ENCODE data around the gene GLYATL1.

GLYATL1 gene

GRCh38 chr11:58928107-58928499 lies 11.2 kb upstream of the GLYATL1 start:
- TF ChIP-seq POLR2AphosphoS5 (IDR thresholded peaks at IDR 0.05; ENCODE audit: low read depth) (no peak), GABPA (IDR thresholded peaks at IDR 0.05; ENCODE audit: low read depth) (no peak), CTCF (IDR thresholded peaks at IDR 0.05; ENCODE audit: insufficient read depth, low read length) (no peak), REST (IDR thresholded peaks at IDR 0.05; ENCODE audit: insufficient replicate concordance, low read depth) (no peak), SPI1 (IDR thresholded peaks at IDR 0.05; ENCODE audit: borderline replicate concordance, low read depth) (no peak)
- DNase-seq (ENCODE audit: low read depth in 1 of 2, low spot score in 1 of 2), result no peak

DNA sequence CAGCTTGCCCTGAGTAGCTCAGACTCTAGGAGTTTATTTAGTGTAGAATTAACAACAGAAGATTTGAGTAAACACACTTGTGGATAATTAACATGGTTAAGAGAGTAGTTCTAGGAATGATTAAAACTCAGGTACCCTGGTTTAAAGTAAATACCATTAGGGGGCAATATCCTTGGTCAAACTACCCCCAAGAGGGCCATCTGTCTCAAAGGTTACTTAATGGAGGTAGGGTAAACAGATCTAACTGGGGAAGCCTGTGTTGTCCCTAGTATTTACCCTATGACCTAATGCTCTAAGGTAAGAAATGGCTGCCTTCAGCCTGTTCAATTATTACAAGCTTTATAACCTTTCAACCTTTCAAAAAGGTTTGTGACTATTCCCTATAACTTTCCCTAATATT lies 10.6 kb upstream of the GLYATL1 start:
- no peak for DNase-seq (ENCODE audit: low read depth in 1 of 2, low spot score in 1 of 2)
- H3K27ac ChIP-seq (replicated peaks), result no peak overlapping the region
- no peak for TF ChIP-seq SPI1 (IDR thresholded peaks at IDR 0.05; ENCODE audit: borderline replicate concordance, low read depth)
- TF ChIP-seq CTCF (IDR thresholded peaks at IDR 0.05; ENCODE audit: insufficient read depth, low read length), result no peak
- no peak for TF ChIP-seq GABPA (IDR thresholded peaks at IDR 0.05; ENCODE audit: low read depth)
- TF ChIP-seq POLR2AphosphoS5 (IDR thresholded peaks at IDR 0.05; ENCODE audit: low read depth), result no peak
- no peak for TF ChIP-seq REST (IDR thresholded peaks at IDR 0.05; ENCODE audit: insufficient replicate concordance, low read depth)

More at GRCh38 chr11:58928107-58928499, 11.2 kb upstream of the GLYATL1 start:
- H3K4me3 ChIP-seq (replicated peaks; ENCODE audit: insufficient read depth, low read length), result no peak overlapping the region
- no peaks in the 10 kb centered on the region for H3K27me3 ChIP-seq (ENCODE audit: insufficient read depth, poor library complexity, severe bottlenecking)
- no peak overlapping the region for H3K27ac ChIP-seq (replicated peaks)

GRCh38 chr11:58930926-58931325 lies 8.4 kb upstream of the GLYATL1 start:
- DNase-seq (ENCODE audit: low read depth in 1 of 2, low spot score in 1 of 2), result no peak
- Histone ChIP-seq H3K27ac (replicated peaks) (no peak overlapping the region), H3K4me3 (replicated peaks; ENCODE audit: insufficient read depth, low read length) (no peak overlapping the region), H3K27me3 (ENCODE audit: insufficient read depth, poor library complexity, severe bottlenecking) (no peaks in the 10 kb centered on the region)
- TF ChIP-seq CTCF (IDR thresholded peaks at IDR 0.05; ENCODE audit: insufficient read depth, low read length) (no peak), POLR2AphosphoS5 (IDR thresholded peaks at IDR 0.05; ENCODE audit: low read depth) (no peak), GABPA (IDR thresholded peaks at IDR 0.05; ENCODE audit: low read depth) (no peak), REST (IDR thresholded peaks at IDR 0.05; ENCODE audit: insufficient replicate concordance, low read depth) (no peak), SPI1 (IDR thresholded peaks at IDR 0.05; ENCODE audit: borderline replicate concordance, low read depth) (no peak)

More for the DNA sequence above, 10.6 kb upstream of the GLYATL1 start:
- no peaks in the 10 kb centered on the region for H3K27me3 ChIP-seq (ENCODE audit: insufficient read depth, poor library complexity, severe bottlenecking)
- no peak overlapping the region for H3K4me3 ChIP-seq (replicated peaks; ENCODE audit: insufficient read depth, low read length)

Data from HL-60 (cell line).